H9 (cell line): Measurements from ENCODE around the gene TMA7B. TPM values are rescaled to one million over a fixed set of nuclear protein-coding genes. Genes with fewer than 3 reads are reported as not detected.

Experiments used
- DNase-seq: peaks from one replicate; pipeline ENCODE4 v3.0.0-alpha.2; 2017
- H2AFZ ChIP-seq: one replicate; pipeline ENCODE4 v1.6.1; 2013; ENCODE audit warnings: mild to moderate bottlenecking, low read length, control low read depth, moderate library complexity
- H2AK5ac ChIP-seq: 2 replicates; pipeline ENCODE4 v1.6.1; 2013; ENCODE audit warnings: low read length, control low read depth, mixed read lengths; ENCODE audit not compliant: insufficient read length
- H2BK120ac ChIP-seq: one replicate; pipeline ENCODE4 v1.6.1; 2013; ENCODE audit warnings: low read depth, mild to moderate bottlenecking, low read length, control low read depth, inconsistent platforms; ENCODE audit not compliant: poor library complexity, severe bottlenecking
- H2BK12ac ChIP-seq: 2 replicates; pipeline ENCODE4 v1.6.1; 2013; ENCODE audit warnings: low read length, control low read depth, mixed read lengths, low read depth; ENCODE audit not compliant: insufficient read length
- H2BK15ac ChIP-seq: 2 replicates; pipeline ENCODE4 v1.6.1; 2013; ENCODE audit warnings: low read depth, low read length, control low read depth
- H2BK20ac ChIP-seq: one replicate; pipeline ENCODE4 v1.6.1; 2013; ENCODE audit warnings: low read depth, mild to moderate bottlenecking, low read length, control low read depth, inconsistent platforms; ENCODE audit not compliant: poor library complexity, severe bottlenecking
- H2BK5ac ChIP-seq: 2 replicates; pipeline ENCODE4 v1.6.1; 2013; ENCODE audit warnings: low read length, control low read depth, mixed read lengths; ENCODE audit not compliant: insufficient read length
- H3K14ac ChIP-seq: 2 replicates; pipeline ENCODE4 v1.6.1; 2013; ENCODE audit warnings: low read length, control low read depth; ENCODE audit not compliant: insufficient read depth
- H3K18ac ChIP-seq: 2 replicates; pipeline ENCODE4 v1.6.1; 2013; ENCODE audit warnings: low read depth, mild to moderate bottlenecking, mixed read lengths, low read length, control low read depth; ENCODE audit not compliant: insufficient read length
- H3K23ac ChIP-seq: 2 replicates; pipeline ENCODE4 v1.6.1; 2013; ENCODE audit warnings: low read length, control low read depth, mixed read lengths, low read depth; ENCODE audit not compliant: insufficient read length
- H3K23me2 ChIP-seq: 2 replicates; pipeline ENCODE4 v1.6.1; 2013; ENCODE audit warnings: low read depth, mild to moderate bottlenecking, mixed read lengths, low read length, control low read depth; ENCODE audit not compliant: insufficient read length, poor library complexity, severe bottlenecking
- H3K27ac ChIP-seq: 2 replicates; pipeline ENCODE4 v1.5.1; 2013; ENCODE audit warnings: low read length, control low read depth, mixed read lengths, low read depth; ENCODE audit not compliant: insufficient read length
- H3K27me3 ChIP-seq: 2 replicates; pipeline ENCODE4 v1.6.1; 2013; ENCODE audit warnings: low read length, control low read depth, inconsistent platforms; ENCODE audit not compliant: insufficient read depth
- H3K4ac ChIP-seq: 2 replicates; pipeline ENCODE4 v1.6.1; 2013; ENCODE audit warnings: low read depth, mild to moderate bottlenecking, control low read depth, inconsistent platforms, low read length, moderate library complexity
- H3K4me1 ChIP-seq: 2 replicates; pipeline ENCODE4 v1.6.1; 2013; ENCODE audit warnings: low read length, control low read depth, inconsistent platforms; ENCODE audit not compliant: insufficient read depth
- H3K4me2 ChIP-seq: 2 replicates; pipeline ENCODE4 v1.6.1; 2013; ENCODE audit warnings: low read length, control low read depth, mixed read lengths; ENCODE audit not compliant: insufficient read length, insufficient read depth
- H3K56ac ChIP-seq: 2 replicates; pipeline ENCODE4 v1.6.1; 2013; ENCODE audit warnings: low read depth, mild to moderate bottlenecking, mixed read lengths, low read length, control low read depth; ENCODE audit not compliant: insufficient read length
- H3K79me1 ChIP-seq: 2 replicates; pipeline ENCODE4 v1.6.1; 2013; ENCODE audit warnings: low read depth, mild to moderate bottlenecking, moderate library complexity, low read length, control low read depth, inconsistent platforms; ENCODE audit not compliant: insufficient read depth, poor library complexity, severe bottlenecking
- H3K79me2 ChIP-seq: 2 replicates; pipeline ENCODE4 v1.6.1; 2013; ENCODE audit warnings: low read length, control low read depth, inconsistent platforms; ENCODE audit not compliant: insufficient read depth
- H3K9ac ChIP-seq: 2 replicates; pipeline ENCODE4 v1.6.1; 2013; ENCODE audit warnings: low read length, control low read depth, mixed read lengths; ENCODE audit not compliant: insufficient read length; ENCODE audit errors: extremely low read depth
- H3K9me3 ChIP-seq: one replicate; pipeline ENCODE4 v1.6.1; 2013; ENCODE audit warnings: low read depth, low read length, inconsistent platforms; ENCODE audit not compliant: control insufficient read depth
- H3T11ph ChIP-seq: one replicate; pipeline ENCODE4 v1.6.1; 2013; ENCODE audit warnings: mild to moderate bottlenecking, low read length, control low read depth, inconsistent platforms
- H4K20me1 ChIP-seq: one replicate; pipeline ENCODE4 v1.6.1; 2013; ENCODE audit not compliant: control insufficient read depth, insufficient read length, insufficient read depth
- H4K5ac ChIP-seq: 2 replicates; pipeline ENCODE4 v1.6.1; 2013; ENCODE audit warnings: low read depth, mild to moderate bottlenecking, mixed read lengths, low read length, control low read depth; ENCODE audit not compliant: insufficient read length
- H4K8ac ChIP-seq: replicated peaks from 2 replicates; pipeline ENCODE4 v1.6.1; 2013; ENCODE audit warnings: low read length, control low read depth, mixed read lengths, low read depth; ENCODE audit not compliant: insufficient read length
- H4K91ac ChIP-seq: 2 replicates; pipeline ENCODE4 v1.6.1; 2013; ENCODE audit warnings: low read depth, mild to moderate bottlenecking, moderate library complexity, mixed read lengths, low read length, control low read depth; ENCODE audit not compliant: insufficient read length
- H3K27ac Mint-ChIP-seq, 3 experiments: 2 replicates in 2 of 3; 3 replicates in 1 of 3; pipeline ENCODE4 v1.8.0; 2020 to 2021; ENCODE audit warnings: mixed read lengths in 3 of 3, mild to moderate bottlenecking in 1 of 3, moderate library complexity in 1 of 3
- H3K27me3 Mint-ChIP-seq: 2 replicates; pipeline ENCODE4 v1.8.0; 2021; ENCODE audit warnings: low read depth, mild to moderate bottlenecking, moderate library complexity, mixed read lengths
- H3K36me3 Mint-ChIP-seq, 3 experiments: 2 replicates in 2 of 3; 3 replicates in 1 of 3; pipeline ENCODE4 v1.8.0; 2020 to 2021; ENCODE audit warnings: low read depth in 3 of 3, mixed read lengths in 3 of 3; ENCODE audit not compliant: insufficient read depth in 1 of 3
- H3K4me1 Mint-ChIP-seq, 2 experiments: 2 replicates each; pipeline ENCODE4 v1.8.0; 2020; ENCODE audit warnings: mixed read lengths in 2 of 2
- H3K4me3 Mint-ChIP-seq, 2 experiments: 2 replicates in 1 of 2; 3 replicates in 1 of 2; pipeline ENCODE4 v1.8.0; 2020 to 2021; ENCODE audit warnings: mild to moderate bottlenecking in 2 of 2, mixed read lengths in 2 of 2, moderate library complexity in 1 of 2
- H3K9me3 Mint-ChIP-seq, 2 experiments: 2 replicates in 1 of 2; 3 replicates in 1 of 2; pipeline ENCODE4 v1.8.0; 2020; ENCODE audit warnings: mild to moderate bottlenecking in 2 of 2, mixed read lengths in 2 of 2, moderate library complexity in 1 of 2
- CTCF ChIP-seq: fragments of 200-600 bp; sonication (generic); conservative IDR thresholded peaks from 3 replicates; pipeline ENCODE4 v1.8.0; 2021; ENCODE audit warnings: antibody characterized with exemption, mild to moderate bottlenecking
- WGBS: extraction: QIAGEN DNeasy Blood & Tissue Kit; methylation state at CpG from one replicate; pipeline ENCODE4 v1.1.7; 2013; ENCODE audit warnings: missing lambda C conversion rate, low lambda C conversion rate, mixed read lengths; ENCODE audit not compliant: insufficient read length; ENCODE audit errors: extremely low coverage; 5-methylcytosine and 5-hydroxymethylcytosine counted together
- total RNA-seq: library from RNA; stranded (reverse); gene quantifications from 2 replicates; pipeline ENCODE4 v1.2.1, GENCODE V29; 2021

TMA7B gene
- total RNA-seq, 1 experiment from 2014 or later: not detected

- Mint-ChIP-seq H3K4me1 (peaks cover 38 to 49% of the 10 kb centered on the region in 2 experiments), H3K27ac (no peak overlapping the region), H3K27me3 (no peaks in the 10 kb centered on the region), H3K36me3 (no peaks in the 10 kb centered on the region), H3K4me3 (no peak overlapping the region), H3K9me3 (no peaks in the 10 kb centered on the region)
- no CpG with 5 or more reads among the region's 6 CpGs for WGBS
- Histone ChIP-seq H3K9ac (no peak overlapping the region), H3K4me1 (no peaks in the 10 kb centered on the region; the same call in 1 of the 2 replicates), H2BK120ac (no peak overlapping the region), H3K23ac (no peak overlapping the region), H4K5ac (no peak overlapping the region), H4K91ac (no peak overlapping the region), H4K20me1 (no peaks in the 10 kb centered on the region), H3K23me2 (no peaks in the 10 kb centered on the region), H3K56ac (no peak overlapping the region), H3K18ac (no peak overlapping the region), H2BK5ac (no peak overlapping the region), H2BK15ac (no peak overlapping the region), H2BK20ac (no peak overlapping the region), H3K27ac (no peak overlapping the region), H3T11ph (no peak overlapping the region), H3K79me2 (no peaks in the 10 kb centered on the region), H3K79me1 (no peaks in the 10 kb centered on the region), H2AFZ (no peak overlapping the region), H3K27me3 (no peaks in the 10 kb centered on the region), H3K9me3 (no peaks in the 10 kb centered on the region), H3K4me2 (no peak overlapping the region), H3K4ac (no peak overlapping the region), H2BK12ac (no peak overlapping the region), H2AK5ac (no peak overlapping the region), H3K14ac (no peak overlapping the region), H4K8ac (no peak overlapping the region)
- TF ChIP-seq CTCF: no peak
- no peak for DNase-seq
Measured at GRCh38 chr22:39935612-39936011, 24.6 kb upstream of the TMA7B start.
